Activated naive CD8-positive, alpha-beta T cell treated with anti-CD3 and anti-CD28 coated beads, Interleukin-2, amount 50 U/mL, for 16 hours (primary cell): Measurements from ENCODE around the gene CASP1.
"Not testable (repeated sequence)": the region's sequence is repeated elsewhere in the genome, so short reads cannot be mapped to it uniquely, and the experiment has no call there.

Source experiments
- DNase-seq: peaks from one replicate; pipeline ENCODE4 v3.0.0-alpha.2; 2020; ENCODE audit warnings: low read depth, low spot score

CASP1 gene

DNA sequence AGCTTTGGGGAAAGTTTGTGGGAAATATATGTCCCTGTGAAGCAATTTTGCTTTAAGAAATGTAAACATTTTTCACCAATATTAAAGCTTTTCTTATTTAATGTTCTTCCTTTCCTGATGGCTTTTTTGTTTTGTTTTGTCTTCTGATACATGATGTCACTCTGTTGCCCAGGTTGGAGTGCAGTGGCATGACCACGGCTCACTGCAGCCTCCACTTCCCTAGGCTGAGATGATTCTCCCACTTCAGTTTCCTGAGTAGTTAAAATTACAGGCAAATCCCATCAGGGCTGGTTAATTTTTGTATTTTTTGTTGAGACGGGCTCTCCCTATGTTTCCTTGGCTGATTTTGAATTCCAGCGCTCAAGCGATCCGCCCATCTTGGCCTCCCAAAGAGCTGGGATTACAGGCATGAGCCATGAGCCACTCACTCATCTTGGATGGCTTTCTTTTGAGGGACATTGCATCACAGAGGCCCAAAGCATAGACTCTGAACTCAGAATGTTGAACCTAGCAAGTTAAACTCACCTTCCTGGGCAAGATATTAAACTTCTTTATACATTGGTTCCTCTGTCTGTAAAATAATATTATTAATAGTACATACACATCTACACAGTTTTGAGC lies 10.8 kb upstream of the CASP1 start:
- no peak for DNase-seq

- not testable (repeated sequence) for DNase-seq
These were observed 9.9 kb upstream of the CASP1 start, which contains the start of gene CARD16 for GRCh38 chr11:105044557-105045524. Gene CARD16 (minus strand): TSS chr11:105045335. CDS start chr11:105045297, 38 bp downstream.

DNA sequence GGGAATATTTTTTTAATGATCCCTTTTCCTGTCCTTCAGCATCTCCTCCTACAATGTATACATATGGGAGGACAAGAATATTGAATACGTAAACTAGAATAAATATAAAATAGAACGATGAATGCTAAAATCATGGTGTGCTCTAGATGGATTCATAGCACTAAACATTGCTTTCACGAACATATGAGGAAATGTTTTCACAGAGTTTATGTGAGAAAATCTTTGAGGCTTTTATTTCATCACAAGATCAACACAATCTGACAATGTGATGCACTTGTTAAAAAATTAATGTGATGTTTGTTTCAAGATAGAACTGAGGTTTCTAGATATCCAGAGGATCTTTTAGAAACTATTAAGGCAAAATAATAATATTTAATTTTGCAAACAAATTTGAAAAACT lies 7.2 kb upstream of the CASP1 start:
- no peak for DNase-seq

GRCh38 chr11:105040703-105041102 lies 5.8 kb upstream of the CASP1 start:
- no peak for DNase-seq

DNA sequence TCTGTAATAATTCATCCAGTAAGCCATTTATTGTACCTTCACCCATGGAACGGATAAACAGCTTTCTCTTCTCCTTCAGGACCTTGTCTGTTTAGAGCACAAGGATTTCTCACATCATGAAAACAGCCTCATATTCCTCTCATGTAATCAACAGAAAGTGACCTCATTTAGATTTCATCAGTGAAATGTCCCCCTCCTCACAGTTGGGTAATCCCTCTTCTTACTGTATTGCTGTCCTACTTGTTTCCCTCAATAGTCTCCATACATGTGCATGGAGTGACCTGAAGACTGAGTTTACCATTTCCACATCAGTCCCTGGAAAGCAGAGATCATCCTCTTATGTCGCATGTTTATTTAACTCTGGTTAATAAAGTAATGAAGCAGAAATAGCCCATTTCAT lies 556 bp downstream of the CASP1 start:
- DNase-seq, result not testable (repeated sequence)

DNA sequence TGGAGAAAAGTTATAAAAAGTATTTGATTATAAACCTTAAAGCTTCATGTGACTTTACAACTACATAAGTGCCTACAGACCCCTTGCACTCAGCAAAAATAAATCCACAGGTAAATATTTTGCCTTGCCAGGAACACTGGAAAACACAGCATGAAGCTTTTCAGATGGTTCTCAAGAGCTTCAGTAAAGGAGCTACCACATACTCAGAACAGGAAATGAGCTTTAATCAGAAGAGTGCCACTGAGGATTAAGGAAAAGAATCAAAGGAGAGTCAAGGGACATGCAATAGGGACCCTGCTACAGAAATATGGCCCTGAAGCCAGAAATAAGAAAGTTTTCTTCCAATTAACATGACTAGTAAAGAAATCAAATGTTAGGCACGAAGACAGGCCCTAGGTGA lies 1.2 kb downstream of the CASP1 start:
- DNase-seq, result no peak

- no peak for DNase-seq
These were observed 1.6 kb downstream of the CASP1 start for GRCh38 chr11:105033343-105033742.

- DNase-seq, result no peak
These were observed 2.4 kb downstream of the CASP1 start for GRCh38 chr11:105032495-105032894.

- DNase-seq, result no peak
These were observed 7.3 kb downstream of the CASP1 start for GRCh38 chr11:105027678-105028077.

GRCh38 chr11:105024394-105024793 lies 10.6 kb downstream of the CASP1 start:
- no peak for DNase-seq

- DNase-seq, result no peak
These were observed 11.9 kb downstream of the CASP1 start, which contains the start of gene CASP5 for GRCh38 chr11:105023003-105023402. Gene CASP5 (minus strand): TSS chr11:105023168. CDS start chr11:105023136, 32 bp downstream.

- no peak for DNase-seq
These were observed 12.4 kb downstream of the CASP1 start for GRCh38 chr11:105022527-105022926.

DNA sequence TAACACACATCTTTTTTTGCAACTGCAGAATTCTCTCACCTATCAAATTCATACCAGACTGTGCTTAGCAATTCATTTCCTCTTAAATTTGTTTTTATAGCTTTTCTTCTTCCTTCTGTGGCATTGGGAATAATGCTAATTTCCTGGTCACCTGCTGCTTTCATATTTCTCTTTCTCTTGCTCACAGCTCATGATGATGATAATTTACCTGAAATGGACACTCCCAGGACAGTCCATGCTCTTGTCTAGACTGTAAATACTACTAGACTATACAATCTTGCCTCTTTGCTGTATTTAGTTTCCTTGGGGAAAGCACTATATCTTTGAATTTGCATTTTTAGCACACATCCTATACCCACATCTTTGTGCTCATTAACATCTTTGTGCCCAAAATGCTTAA lies 27.5 kb downstream of the CASP1 start:
- DNase-seq, result no peak

GRCh38 chr11:105005451-105005845 lies 29.5 kb downstream of the CASP1 start:
- DNase-seq, result no peak

- no peak for DNase-seq
These were observed 30.9 kb downstream of the CASP1 start for GRCh38 chr11:105004021-105004420.

- DNase-seq, result no peak
These were observed 31.8 kb downstream of the CASP1 start for GRCh38 chr11:105003151-105003550.

- DNase-seq, result peak; percentile 5
These were observed 34.1 kb downstream of the CASP1 start for GRCh38 chr11:105000797-105001196.

DNA sequence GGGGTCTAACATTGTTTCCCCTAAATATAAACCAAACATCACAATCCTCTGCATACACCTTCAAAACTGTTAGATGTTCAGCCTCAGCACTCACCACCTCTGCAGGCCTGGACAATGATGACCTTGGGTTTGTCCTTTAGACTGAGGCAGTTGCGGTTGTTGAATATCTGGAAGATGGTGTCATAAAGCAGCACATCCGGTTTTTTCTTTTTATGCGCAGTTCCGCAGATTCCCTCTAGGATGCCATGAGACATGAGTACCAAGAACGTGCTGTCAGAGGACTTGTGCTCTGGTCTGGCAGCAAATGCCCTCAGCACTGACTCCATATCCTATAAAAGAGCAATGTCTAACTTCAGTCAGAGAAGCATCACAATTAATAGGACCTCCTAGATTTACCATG lies 34.8 kb downstream of the CASP1 start:
- no peak for DNase-seq

- DNase-seq, result no peak
These were observed 35.2 kb downstream of the CASP1 start for GRCh38 chr11:104999721-105000120.

- DNase-seq, result no peak
These were observed 37.7 kb downstream of the CASP1 start for GRCh38 chr11:104997288-104997687.

DNA sequence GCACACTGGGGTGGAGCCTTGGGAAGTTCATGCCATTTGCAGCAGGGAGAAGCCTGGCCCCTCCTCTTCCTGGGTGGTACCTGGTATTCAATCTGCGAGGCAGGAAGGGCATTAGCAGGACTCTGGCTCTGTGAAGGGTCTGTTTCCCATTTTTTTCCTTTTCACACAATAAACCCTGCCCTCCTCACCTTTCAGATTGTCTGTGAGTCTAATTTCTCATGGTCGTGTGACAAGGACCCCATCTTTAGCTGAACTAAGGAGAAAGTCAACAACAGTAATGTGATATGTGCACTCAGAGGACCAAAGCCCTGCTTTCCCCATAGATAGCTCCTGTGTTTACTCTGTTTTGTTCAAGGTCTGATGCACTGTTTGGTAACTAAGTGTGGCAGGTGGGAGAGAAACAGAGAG lies 39.9 kb downstream of the CASP1 start:
- DNase-seq, result no peak

GRCh38 chr11:104992781-104993180 lies 42.2 kb downstream of the CASP1 start:
- DNase-seq, result no peak

- no peak for DNase-seq
These were observed 43.0 kb downstream of the CASP1 start for GRCh38 chr11:104991994-104992393.
